Measurements from ENCODE around the gene BDKRB1.

BDKRB1 gene

DNA sequence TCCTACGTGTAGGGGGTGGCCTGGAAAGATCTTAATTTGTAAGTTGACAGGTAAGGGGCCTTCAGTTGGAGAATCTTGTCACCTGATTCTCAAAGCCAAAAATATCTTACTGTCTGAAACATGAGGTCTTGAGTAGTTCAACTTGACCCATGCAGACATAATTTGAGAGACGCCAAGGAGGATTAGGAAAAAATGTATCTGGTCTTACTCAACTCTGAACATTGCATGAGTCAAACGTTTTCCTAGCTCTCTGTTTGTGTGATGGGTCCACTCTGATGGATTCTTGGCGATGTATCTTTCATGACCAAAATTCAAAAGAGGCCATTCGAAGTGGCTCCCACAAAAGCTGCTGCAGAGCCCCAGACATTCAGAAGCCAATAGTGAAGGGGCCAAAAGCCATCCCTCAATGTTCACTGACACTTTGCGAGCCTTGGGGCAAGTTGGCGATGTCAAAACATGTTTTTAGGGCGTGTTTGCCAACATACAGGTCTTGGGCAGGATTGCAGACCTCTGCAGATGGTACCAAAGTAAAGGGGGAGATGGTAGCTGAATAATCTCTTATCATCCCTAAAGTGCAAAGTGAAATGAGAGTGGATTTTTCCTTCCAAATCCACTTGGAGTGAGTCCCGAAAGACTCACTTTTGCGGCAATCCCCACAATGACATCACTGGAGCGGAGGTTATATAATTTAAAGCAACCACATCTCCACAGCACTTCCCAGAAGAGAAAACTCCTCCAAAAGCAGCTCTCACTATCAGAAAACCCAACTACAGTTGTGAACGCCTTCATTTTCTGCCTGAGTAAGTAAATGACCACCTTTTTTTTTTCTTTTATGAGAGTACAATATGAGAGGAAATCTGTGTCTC lies at the start of gene BDKRB1:
TSS of gene BDKRB1 (plus strand) at position 710 of the 866 bp plus-strand sequence. CDS start 7,473 bp downstream, outside the sequence.
- DNase-seq = no peak

DNA sequence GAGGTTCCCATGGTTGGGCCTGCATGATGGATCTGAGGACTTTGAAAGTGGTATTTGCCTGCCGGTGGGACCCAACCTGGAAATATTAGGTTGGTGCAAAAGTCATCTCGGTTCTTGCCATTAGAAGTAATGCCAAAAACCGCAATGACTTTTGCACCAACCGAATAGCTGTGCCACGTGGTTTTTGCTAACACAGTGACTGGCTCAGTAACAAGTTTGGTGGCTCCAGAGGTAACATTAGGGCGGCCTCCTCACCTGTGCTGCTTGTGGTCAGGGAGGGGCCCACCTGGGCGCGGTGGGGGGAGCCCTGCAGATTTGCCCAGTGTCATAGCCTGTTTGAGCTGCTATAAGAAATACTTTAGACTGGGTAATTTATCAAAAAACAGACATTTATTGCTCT lies 49.5 kb upstream of the BDKRB1 start:
- no peak for DNase-seq

DNA sequence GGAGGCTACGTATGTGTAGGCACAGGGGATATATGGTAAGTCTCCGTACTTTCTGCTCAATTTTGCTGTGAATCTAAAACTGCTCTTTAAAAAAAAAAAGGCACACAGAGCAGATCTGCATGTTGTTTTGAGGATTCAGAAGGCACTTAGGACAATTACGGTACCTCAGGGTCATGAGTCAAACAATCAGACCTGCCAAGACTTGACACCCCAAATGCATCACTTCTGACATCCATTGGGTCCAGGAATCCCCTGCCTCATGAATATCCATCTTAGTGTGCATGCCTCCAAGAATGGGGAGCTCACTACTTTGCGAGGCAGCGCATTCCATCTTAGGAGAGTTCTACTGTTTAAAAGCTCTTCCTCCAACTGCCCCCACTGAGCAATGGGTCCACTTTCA lies 48.3 kb upstream of the BDKRB1 start:
- DNase-seq = no peak

DNA sequence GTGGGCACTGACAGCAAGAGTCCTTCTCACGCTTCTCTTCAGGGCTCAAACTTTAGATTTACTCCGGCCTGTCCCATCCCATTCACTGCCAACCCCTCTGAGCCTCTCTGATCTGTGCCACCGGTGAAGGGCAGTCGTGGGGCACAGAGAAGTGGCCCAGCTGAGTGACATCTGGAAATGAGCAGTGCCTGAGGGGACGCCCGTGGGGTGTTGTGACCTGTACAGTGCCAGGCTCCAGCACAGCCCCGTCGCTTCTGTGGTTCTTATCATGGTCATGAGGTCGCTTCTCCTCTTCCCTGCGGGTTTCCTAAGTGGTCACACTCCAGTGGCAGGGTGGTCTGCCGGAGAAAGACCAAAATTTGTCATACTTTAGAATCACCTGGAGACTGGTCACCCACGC lies 47.3 kb upstream of the BDKRB1 start:
- DNase-seq = no peak

DNA sequence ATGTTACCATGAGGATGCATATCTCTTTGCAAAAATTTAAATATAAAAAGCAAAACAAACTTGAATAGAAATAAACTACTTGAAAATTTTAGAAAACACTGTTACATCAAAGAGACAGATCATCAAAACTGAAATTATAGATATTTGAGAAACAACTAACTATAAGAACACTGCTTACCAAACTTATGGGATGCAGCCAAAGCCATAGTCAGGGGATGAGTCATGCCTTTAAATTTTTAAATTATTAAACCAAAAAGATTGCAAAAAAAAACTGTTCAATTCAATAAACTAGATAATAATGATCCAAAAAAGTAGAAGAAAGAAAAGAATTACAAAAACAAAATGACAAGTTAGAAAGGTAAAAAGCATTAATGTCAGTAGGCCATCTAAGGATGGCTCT lies 43.9 kb upstream of the BDKRB1 start:
- DNase-seq = no peak

DNA sequence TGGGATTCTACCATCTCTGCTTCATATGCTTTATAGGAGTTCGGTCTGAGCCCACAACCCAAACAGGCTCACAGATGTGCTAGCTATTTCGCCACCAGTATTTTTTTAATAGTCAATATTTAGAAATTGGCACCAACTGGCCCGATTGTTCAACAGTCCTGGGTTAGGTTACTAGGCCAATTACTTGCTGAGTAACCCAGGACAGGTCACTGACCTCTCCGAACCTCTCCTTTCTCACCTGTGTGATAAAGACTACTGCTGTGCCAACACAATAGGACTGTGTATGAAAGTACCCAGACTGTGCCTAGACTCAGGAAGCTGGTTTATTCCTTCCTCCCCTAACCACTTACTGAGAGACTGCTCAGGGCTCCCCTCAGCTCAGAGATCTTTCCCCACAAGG lies 43.1 kb upstream of the BDKRB1 start:
- no peak for DNase-seq

DNA sequence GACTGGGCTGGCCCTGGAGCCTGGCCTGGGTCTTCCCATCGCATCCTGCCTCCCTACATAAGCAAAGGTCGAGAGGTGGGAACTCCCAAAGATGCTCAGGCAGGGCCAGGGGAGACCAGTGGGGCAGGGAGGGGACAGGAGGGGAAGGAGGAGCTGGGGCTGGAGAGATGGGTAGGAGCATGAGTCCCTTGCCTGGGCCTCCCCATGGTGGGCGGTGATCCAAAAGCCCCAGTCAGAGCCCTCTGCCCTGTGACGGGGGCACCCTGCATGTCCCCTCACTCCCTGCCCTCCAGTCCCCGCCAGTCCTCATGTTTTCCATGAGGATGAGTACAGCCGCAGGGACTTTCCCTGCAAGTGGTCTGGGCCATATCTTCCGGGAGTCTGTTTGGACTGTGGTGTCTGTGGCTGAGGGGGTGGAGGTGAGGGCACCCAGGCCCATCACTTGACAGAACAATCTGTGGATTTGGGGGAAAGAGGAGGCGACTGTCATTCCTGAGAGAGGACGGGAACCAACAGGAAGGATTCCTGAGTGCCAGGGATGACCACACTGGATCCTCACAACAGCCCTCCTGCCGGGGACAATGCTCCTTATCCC lies 42.0 kb upstream of the BDKRB1 start:
- DNase-seq = no peak

DNA sequence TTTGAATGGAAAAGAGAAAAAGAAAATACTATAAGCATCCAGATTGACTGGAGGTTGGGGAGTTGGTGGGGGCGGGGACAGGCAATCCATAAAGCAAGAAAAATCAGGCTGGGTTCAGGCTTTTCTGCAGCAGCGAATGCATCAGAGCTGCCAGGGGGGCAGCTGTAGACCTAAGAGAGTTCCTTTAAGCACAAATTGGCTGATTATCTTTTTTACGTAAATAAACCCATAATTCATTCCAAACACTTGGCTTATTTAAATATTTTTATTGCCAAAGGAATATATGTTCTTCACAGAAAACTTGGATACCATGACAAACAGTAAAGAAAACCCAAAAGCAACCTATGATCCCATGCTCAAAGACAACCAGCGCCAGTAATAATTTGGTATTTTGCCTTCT lies 41.2 kb upstream of the BDKRB1 start:
- no peak for DNase-seq

DNA sequence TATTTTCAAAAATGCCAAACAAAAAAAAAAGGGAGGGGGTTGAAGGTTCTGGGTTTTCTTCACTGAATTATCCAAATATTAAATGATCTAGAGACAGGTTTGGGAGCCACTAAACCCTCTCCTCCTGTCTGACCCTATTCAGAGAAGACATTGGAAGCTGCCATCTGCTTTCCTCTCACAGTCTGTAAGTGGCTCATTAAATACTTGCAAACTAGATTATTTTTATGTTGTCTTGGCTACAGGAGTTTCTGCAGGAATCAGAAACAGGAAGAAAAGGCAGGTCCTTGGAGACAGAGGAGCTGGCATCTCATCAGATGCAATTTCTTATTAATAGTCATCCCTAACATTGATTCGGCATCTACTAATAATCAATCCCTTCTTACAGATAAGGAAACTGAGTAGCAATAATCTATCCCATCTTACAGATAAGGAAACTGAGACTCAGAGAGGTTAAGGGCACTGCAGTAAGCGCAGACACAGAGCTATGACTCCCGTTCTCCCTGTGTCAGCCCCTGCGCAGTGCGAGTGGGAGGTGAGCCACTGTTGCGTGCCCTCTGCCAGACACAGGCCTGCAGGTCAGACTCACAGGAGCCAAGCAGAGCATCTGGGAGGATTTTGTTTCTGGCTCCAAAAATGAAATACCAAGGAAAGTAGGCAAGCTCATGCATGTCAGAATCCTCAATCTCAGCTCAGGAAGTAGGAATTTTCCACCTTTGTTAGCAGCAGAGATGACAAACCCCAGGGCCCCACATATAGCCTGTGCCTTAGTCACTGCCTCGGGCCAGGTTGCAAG lies 40.4 kb upstream of the BDKRB1 start:
- DNase-seq = no peak

DNA sequence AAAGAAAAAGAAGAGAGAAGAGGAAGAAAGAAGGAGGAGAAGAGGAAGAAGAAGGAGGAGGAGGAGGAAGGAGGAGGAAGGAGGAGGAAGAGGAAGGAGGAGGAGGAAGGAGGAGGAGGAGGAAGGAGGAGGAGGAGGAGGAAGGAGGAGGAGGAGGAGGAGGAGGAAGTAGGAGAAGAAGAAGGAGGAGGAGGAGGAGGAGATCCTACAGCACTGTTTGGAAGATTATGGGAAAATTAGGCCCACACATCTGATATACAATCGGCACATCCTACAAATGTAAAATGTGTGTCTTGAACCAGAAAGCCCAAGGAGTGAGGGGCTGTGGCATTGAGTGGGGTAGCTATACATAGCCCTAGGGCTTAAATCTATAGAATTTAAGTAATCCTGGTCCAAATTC lies 39.4 kb upstream of the BDKRB1 start:
- no peak for DNase-seq

DNA sequence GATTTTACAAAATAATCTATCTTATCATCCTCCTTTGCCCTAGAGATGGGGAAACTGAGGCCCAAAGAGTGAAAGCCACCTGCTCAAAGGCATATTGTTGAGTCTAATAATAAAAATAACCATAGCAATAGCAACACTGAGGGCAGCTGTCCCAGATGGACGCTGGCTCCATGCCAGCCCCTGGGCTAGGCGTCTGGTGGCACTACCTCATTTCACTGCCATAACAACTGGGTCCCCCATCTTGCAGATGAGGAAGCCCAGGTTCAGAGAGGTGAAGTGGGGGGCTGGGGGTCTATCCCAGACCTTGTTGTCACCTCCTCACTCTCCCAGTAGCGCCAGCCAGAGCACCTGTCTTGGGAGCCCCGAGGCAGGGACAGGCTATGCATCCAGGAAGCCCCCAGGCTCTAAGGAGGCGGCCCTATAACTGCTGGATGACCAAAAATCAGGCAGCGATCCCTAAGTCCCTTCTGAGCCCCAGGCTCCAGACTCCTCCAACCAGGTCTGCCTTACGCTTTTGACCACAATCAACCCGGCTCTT lies 38.6 kb upstream of the BDKRB1 start:
- DNase-seq = no peak

DNA sequence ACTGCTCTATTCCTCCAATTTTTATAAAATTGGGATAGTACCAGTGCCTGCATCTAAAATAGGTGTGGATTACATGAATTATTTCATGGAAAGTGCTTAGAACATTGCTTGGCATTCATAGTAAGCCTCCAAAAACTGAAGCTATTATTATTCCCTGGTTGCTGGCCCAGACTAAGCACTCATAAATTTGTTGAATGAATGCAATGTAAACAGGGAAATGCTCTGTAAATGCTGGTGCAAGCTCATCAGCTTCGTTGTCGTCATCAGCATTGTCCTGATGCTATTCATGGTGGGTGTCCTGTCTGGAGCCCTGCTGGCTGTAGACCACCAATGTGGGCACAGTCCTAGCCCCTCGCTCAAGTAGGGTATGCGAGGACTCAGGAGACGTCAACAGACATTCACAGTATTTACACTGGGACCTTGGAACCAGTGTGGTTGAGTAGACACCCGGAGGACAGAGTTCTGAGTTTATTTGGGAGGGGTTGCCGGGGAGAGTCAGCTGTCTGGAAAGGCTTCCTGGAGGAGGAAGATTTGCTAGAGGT lies 34.8 kb upstream of the BDKRB1 start:
- no peak for DNase-seq

DNA sequence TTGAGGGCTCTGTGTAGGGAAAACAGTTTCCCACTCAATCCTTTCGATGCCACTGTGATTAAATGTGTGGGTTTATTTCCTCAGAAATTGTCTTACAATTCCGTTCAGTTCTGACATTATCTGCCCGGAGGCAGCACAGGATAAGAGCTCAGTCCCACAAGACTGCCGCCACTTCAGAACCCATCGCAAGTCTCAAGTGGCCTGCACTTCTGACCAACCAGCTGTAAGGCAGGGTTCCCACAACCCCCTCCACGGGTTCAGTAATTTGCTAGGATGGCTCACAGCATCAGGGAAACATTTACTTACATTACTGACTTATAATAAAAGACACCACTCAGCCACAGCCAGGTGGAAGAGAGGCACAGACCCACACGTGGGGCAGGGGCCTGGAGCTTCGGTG lies 34.2 kb upstream of the BDKRB1 start:
- no peak for DNase-seq

DNA sequence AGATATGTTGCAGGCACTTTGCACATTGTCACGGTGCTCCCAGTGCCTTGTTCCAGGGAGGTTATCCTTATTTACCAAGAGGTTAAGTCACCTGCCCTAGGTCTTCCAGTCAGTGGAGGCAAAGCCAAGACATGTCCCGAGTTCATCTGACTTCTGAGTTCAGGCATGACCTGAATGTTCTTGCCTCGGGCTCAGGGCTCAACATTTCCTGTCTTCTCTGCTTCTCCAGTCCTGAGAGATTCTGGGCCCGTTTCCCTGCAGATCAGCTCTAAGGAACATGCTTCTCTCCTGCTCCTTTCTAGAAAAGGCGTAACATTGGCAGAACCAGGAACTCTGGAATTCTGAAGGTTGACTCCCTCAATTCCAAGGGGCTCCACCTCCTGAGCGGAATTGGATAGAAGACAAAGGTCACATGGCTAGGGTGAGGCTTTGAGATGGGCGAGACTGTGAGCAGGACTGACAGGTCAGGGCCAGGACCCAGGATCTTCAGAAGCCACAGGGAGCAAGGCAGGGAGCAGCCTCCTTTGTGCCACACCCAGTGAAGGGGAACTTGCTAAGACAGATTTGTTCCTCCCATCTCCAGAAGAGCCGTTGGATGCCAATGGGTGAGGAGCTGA lies 31.4 kb upstream of the BDKRB1 start:
- DNase-seq = no peak

DNA sequence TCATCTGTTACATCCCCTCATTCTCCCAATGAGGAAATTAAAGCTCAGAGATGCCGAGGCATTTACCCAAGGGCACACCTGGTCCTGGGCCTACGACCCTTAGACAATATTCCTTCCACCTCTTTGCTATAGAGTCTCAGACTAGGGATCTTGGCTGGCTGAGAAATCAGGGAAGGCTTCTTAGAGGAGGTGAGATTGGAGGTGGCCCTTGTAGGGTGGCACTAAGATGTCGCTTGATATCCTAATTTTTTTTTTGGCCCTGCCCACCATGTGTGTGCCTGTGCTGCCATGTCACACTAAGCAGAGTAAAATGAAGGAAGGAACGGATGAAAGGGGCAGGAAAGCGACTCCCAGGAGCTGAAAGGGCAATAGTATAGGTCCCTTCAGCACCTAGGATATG lies 30.8 kb upstream of the BDKRB1 start:
- no peak for DNase-seq

DNA sequence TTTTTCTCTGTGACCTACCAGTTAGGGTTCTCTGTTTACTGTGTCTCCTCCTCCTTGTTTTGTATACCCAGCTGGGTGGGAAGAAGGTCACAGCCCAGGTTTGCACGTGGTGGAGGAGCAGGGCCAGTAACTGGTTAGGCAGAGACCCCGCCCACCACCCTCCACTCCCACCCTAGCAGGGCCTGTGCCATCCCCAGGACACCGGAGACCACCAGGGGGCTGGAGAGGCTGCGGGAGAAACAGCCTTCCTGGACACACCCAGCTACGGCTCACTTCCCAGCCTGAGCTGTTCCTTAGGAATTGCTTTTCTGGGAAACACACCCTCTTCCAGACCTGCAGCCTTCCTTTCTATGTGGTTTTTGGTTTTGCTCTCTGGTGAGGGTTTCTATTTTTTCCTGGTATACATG lies 30.3 kb upstream of the BDKRB1 start:
- no peak for DNase-seq

DNA sequence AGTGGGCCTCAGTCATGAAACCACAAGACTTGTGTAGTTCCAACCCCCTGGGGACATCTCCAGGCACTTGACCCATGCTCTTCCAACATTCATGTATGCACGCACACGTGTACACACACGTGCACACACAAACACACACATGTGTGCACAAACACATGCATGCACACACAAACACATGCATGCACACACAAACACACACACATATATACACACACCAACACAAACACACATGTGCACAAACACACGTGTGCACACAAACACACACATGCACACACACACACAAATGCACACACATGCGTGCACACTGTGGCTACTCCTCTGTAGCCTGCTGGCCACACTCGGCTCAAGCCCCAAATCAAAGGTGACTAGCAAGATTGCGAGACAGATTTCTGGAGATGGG lies 28.6 kb upstream of the BDKRB1 start:
- no peak for DNase-seq

DNA sequence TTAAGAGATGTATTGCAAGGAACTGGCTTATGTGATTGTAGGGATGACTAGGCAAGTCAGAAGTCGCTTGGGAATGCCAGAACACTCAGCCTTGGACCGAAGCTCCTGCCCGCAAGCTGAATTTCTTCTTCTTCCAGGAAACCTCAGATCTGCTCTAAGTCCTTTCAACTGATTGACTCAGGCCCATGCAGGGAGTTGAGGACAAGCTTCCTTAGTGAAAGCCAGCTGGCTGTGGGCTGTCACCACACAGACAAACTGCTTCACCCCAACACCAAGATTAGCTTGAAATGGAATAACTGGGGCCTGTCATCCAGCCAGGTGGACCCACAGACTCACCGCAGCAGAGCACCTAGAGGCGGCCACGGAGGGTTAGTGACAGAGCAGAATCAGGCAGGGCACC lies 26.7 kb upstream of the BDKRB1 start:
- no peak for DNase-seq

DNA sequence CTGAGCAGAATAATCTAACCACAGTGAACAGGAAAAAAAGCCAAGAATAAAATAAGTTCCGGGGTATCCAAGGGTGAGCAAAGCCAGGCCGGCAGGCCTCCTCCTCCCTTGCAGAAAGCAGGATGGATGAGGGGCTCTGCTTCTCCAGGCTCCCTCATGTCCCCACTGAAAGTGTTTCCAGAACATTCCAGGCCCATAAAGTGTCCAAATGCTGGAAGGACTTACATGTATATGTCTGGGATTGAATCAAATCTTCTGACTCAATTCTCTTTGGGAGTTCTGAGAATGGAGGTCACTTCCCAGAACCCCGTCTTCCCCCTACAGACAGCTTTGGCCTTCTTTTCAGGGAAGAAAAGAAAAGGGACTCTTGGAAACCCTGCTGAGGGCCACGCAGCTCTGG lies 25.0 kb upstream of the BDKRB1 start:
- no peak for DNase-seq

DNA sequence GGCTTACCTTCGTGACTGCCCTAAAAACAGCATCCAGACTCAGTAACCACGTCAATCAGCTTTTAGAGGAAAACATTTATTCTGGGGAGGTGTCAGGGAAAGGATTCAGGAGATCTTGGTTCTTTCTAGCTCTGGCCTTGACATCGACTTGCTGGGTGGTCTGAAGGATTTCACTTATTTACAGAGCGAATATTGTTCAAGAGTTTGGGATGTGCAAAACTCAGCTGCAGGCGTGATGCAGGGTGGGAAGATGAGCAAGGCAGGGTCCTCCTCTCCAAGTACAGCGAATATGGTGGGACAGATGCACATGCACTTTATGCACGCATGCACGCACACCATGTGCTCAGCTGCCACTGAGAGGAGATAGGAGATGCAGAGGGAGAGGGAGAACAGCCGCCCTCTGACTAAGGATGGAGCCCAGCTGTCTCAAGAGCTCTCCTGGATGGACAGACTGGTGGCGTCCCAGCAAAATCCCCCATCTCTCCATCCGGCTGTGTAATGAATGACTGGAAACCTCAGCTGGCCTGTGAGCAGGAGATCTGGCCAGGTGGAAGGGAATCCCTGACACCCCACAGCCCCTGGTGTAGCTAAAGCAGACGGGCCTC lies 24.4 kb upstream of the BDKRB1 start:
- DNase-seq = no peak

DNA sequence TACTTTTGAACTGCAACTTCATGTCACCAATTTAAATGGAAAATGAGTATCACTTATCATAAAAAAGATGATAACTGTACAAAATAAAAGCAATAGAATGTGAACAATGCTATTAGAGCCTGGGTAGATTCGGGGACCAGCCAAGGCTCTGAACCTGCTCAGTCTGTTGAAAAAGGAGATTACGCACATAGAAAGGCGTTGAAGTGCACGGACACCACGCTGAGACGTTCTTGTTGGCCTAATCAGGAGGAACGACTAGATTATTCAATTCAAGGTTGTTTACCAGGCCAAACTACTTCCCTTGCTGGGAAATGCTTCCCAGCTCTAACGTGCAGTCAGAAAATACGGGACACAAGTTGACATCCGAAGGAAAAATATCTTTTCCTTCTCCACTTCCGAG lies 23.5 kb upstream of the BDKRB1 start:
- DNase-seq = no peak

DNA sequence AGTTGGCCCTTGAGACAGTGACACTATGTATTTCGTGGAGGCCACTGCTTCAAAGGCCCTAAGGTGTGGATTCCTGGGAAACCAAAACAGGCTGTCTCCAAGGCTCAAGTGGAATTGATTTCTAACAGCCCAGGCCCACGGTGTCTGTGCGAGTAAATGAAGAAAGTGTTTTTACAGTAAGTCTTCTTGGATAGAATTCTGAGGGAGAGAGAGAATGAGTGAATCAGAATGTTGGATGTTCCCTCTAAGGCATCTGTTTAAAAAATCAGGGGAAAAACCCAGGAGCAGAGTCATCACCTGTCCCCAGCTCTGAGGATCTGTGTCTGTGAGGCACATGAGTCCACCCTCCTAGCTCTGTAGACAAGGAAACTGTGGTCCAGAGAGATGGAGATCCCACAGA lies 22.3 kb upstream of the BDKRB1 start:
- no peak for DNase-seq

Measured in AML-193 (cell line).